C4-2B (cell line): ENCODE measurements around the gene SLC22A8.

Source experiments
- H3K27ac ChIP-seq: fragments of 450-650 bp; 2 replicates; pipeline ENCODE4 v1.5.1; 2017
- CTCF ChIP-seq: fragments of 450-650 bp; conservative IDR thresholded peaks from 2 replicates; pipeline ENCODE4 v1.5.1; 2017; ENCODE audit warnings: mild to moderate bottlenecking
- ZFX ChIP-seq: fragments of 450-650 bp; IDR thresholded peaks from 2 replicates; pipeline ENCODE4 v1.6.1; 2017

SLC22A8 gene

GRCh38 chr11:63020671-63021291, 5.1 kb upstream of the SLC22A8 start:
- H3K27ac ChIP-seq, result no peak overlapping the region
- TF ChIP-seq ZFX, result no peak
- peak; percentile 68 for TF ChIP-seq CTCF

GRCh38 chr11:63019506-63019905, 3.9 kb upstream of the SLC22A8 start:
- no peak overlapping the region for H3K27ac ChIP-seq
- TF ChIP-seq CTCF, result no peak
- TF ChIP-seq ZFX, result no peak

- H3K27ac ChIP-seq, result peak overlapping the region; percentile 23
- no peak for TF ChIP-seq CTCF
- TF ChIP-seq ZFX, result no peak
Measured at GRCh38 chr11:63017306-63017974, 1.8 kb upstream of the SLC22A8 start.

GRCh38 chr11:63014408-63015055, 1.1 kb downstream of the SLC22A8 start:
- TF ChIP-seq ZFX, result no peak
- TF ChIP-seq CTCF, result no peak
- no peak overlapping the region for H3K27ac ChIP-seq

GRCh38 chr11:63012839-63013238, 2.8 kb downstream of the SLC22A8 start:
- no peak overlapping the region for H3K27ac ChIP-seq
- TF ChIP-seq CTCF, result no peak
- no peak for TF ChIP-seq ZFX

- H3K27ac ChIP-seq, result no peak overlapping the region
- TF ChIP-seq CTCF, result no peak
- TF ChIP-seq ZFX, result no peak
Measured at GRCh38 chr11:63012430-63012829, 3.2 kb downstream of the SLC22A8 start.

- TF ChIP-seq ZFX, result no peak
- no peak for TF ChIP-seq CTCF
- H3K27ac ChIP-seq, result no peak overlapping the region
Measured at GRCh38 chr11:63010934-63011439, 4.7 kb downstream of the SLC22A8 start.
